IMR-90 (cell line): ENCODE measurements around the gene RDH13. TPM values are rescaled to one million over a fixed set of nuclear protein-coding genes. Genes with fewer than 3 reads are reported as not detected.

ENCODE experiments used
- ATAC-seq: fragments of 200-7000 bp; cut with Tn5 transposase; 2 replicates; pipeline ENCODE4 v1.9.1; 2020; ENCODE audit warnings: low read depth, mild to moderate bottlenecking, moderate library complexity
- BruUV-seq: library from RNA; stranded (reverse); fragments of 400-500 nt; replicated peaks from 2 replicates; lab custom pipeline; 2021; lab: Mats Ljungman, UMichigan
- CTCF ChIA-PET: fragments of 300-600 bp; formaldehyde crosslinking; extraction: SDS; loops from one replicate; lab custom pipeline; 2021; ENCODE audit warnings: antibody characterized with exemption; lab: Yijun Ruan, JAX
- POLR2A ChIA-PET: fragments of 300-600 bp; sonication (Branson Sonifier 250); formaldehyde crosslinking; loops from one replicate; lab custom pipeline; 2022; ENCODE audit warnings: antibody characterized with exemption; ENCODE audit not compliant: unreplicated experiment; lab: Charles Lee
- DNase-seq: peaks from one replicate; pipeline ENCODE4 v3.0.0; 2013
- H2AFZ ChIP-seq: replicated peaks from 2 replicates; pipeline ENCODE3; 2013; ENCODE audit warnings: low read length, mild to moderate bottlenecking; ENCODE audit not compliant: poor library complexity
- H2AK5ac ChIP-seq: 2 replicates; pipeline ENCODE4 v1.6.1; 2013; ENCODE audit warnings: low read depth, low read length, inconsistent platforms
- H2AK9ac ChIP-seq: replicated peaks from 2 replicates; pipeline ENCODE3; 2013; ENCODE audit warnings: mild to moderate bottlenecking, low read depth, low read length, moderate library complexity; ENCODE audit not compliant: poor library complexity
- H2BK120ac ChIP-seq: 2 replicates; pipeline ENCODE4 v1.6.1; 2013; ENCODE audit warnings: low read depth, low read length, inconsistent platforms
- H2BK15ac ChIP-seq: 3 replicates; pipeline ENCODE4 v1.6.1; 2013; ENCODE audit warnings: low read depth, low read length, inconsistent platforms
- H2BK20ac ChIP-seq: 2 replicates; pipeline ENCODE4 v1.6.1; 2013; ENCODE audit warnings: low read depth, mild to moderate bottlenecking, inconsistent platforms, low read length, moderate library complexity
- H2BK5ac ChIP-seq: 2 replicates; pipeline ENCODE4 v1.6.1; 2013; ENCODE audit warnings: mild to moderate bottlenecking, low read depth, low read length, inconsistent platforms; ENCODE audit not compliant: poor library complexity, severe bottlenecking
- H3K14ac ChIP-seq: replicated peaks from 2 replicates; pipeline ENCODE4 v1.6.1; 2013; ENCODE audit warnings: low read depth, low read length, inconsistent platforms
- H3K18ac ChIP-seq: 2 replicates; pipeline ENCODE4 v1.6.1; 2013; ENCODE audit warnings: low read depth, low read length, control low read depth
- H3K23ac ChIP-seq: 2 replicates; pipeline ENCODE4 v1.6.1; 2013; ENCODE audit warnings: low read depth, low read length, inconsistent platforms
- H3K27ac ChIP-seq: 2 replicates; pipeline ENCODE4 v1.5.1; 2013; ENCODE audit warnings: mild to moderate bottlenecking, control low read depth, low read length; ENCODE audit not compliant: insufficient read depth
- H3K27me3 ChIP-seq: 2 replicates; pipeline ENCODE4 v1.6.1; 2013; ENCODE audit warnings: low read length; ENCODE audit not compliant: control insufficient read depth, insufficient read depth
- H3K36me3 ChIP-seq: 2 replicates; pipeline ENCODE4 v1.6.1; 2013; ENCODE audit warnings: low read length, mixed read lengths; ENCODE audit not compliant: control insufficient read depth, insufficient read depth
- H3K4ac ChIP-seq: 2 replicates; pipeline ENCODE4 v1.6.1; 2013; ENCODE audit warnings: low read depth, low read length, inconsistent platforms
- H3K4me1 ChIP-seq: 2 replicates; pipeline ENCODE4 v1.6.1; 2013; ENCODE audit warnings: low read length, mixed read lengths; ENCODE audit not compliant: control insufficient read depth, insufficient read depth
- H3K4me2 ChIP-seq: 2 replicates; pipeline ENCODE4 v1.6.1; 2013; ENCODE audit warnings: low read depth, mild to moderate bottlenecking, control low read depth, low read length, moderate library complexity
- H3K4me3 ChIP-seq: 2 replicates; pipeline ENCODE4 v1.5.1; 2013; ENCODE audit warnings: low read depth, mild to moderate bottlenecking, control low read depth, low read length, moderate library complexity; ENCODE audit not compliant: insufficient read depth
- H3K56ac ChIP-seq: 2 replicates; pipeline ENCODE4 v1.6.1; 2013; ENCODE audit warnings: low read length, inconsistent platforms; ENCODE audit not compliant: insufficient read depth; ENCODE audit errors: extremely low read depth
- H3K79me1 ChIP-seq, 2 experiments: 2 replicates each; pipeline ENCODE4 v1.6.1; 2013; ENCODE audit warnings: low read length in 2 of 2, inconsistent platforms in 1 of 2, low read depth in 1 of 2
- H3K9ac ChIP-seq: 2 replicates; pipeline ENCODE4 v1.6.1; 2013; ENCODE audit warnings: low read depth, low read length, control low read depth
- H3K9me1 ChIP-seq: 2 replicates; pipeline ENCODE4 v1.6.1; 2013; ENCODE audit warnings: low read length, inconsistent platforms; ENCODE audit not compliant: insufficient read depth
- H3K9me3 ChIP-seq: 2 replicates; pipeline ENCODE4 v1.6.1; 2013; ENCODE audit warnings: low read length; ENCODE audit not compliant: control insufficient read depth, insufficient read depth
- H4K20me1 ChIP-seq: 2 replicates; pipeline ENCODE4 v1.6.1; 2013; ENCODE audit warnings: low read length, inconsistent platforms; ENCODE audit not compliant: insufficient read depth
- H4K5ac ChIP-seq: 2 replicates; pipeline ENCODE4 v1.6.1; 2013; ENCODE audit warnings: mild to moderate bottlenecking, low read depth, low read length, control low read depth
- H4K8ac ChIP-seq, 2 experiments: 2 replicates each; pipeline ENCODE4 v1.6.1; 2013; ENCODE audit warnings: low read depth in 2 of 2, low read length in 2 of 2, control low read depth in 1 of 2, inconsistent platforms in 1 of 2
- H4K91ac ChIP-seq: 2 replicates; pipeline ENCODE4 v1.6.1; 2013; ENCODE audit warnings: low read depth, low read length, inconsistent platforms; ENCODE audit not compliant: insufficient read depth
- BHLHE40 ChIP-seq: fragments of 150-350 bp; IDR thresholded peaks from 2 replicates; pipeline ENCODE4 v1.6.1; 2016; ENCODE audit warnings: mild to moderate bottlenecking, low read depth, low read length
- CTCF ChIP-seq: conservative IDR thresholded peaks from 2 replicates; pipeline ENCODE4 v1.5.1; 2012; ENCODE audit warnings: mild to moderate bottlenecking, low read depth, low read length, improper control_type of control experiment
- MAFK ChIP-seq: IDR thresholded peaks from 2 replicates; pipeline ENCODE4 v1.6.1; 2012; ENCODE audit warnings: low read depth, low read length, improper control_type of control experiment
- RFX5 ChIP-seq: IDR thresholded peaks from 2 replicates; pipeline ENCODE4 v1.8.0; 2012; ENCODE audit warnings: low read depth, mild to moderate bottlenecking, low read length, moderate library complexity
- SMC3 ChIP-seq: fragments of 150-350 bp; IDR thresholded peaks from 2 replicates; pipeline ENCODE4 v1.6.1; 2016; ENCODE audit warnings: low read depth, mild to moderate bottlenecking, antibody characterized with exemption, low read length, moderate library complexity
- USF2 ChIP-seq: fragments of 150-350 bp; IDR thresholded peaks from 2 replicates; pipeline ENCODE4 v1.6.1; 2017; ENCODE audit warnings: mild to moderate bottlenecking, antibody characterized with exemption, low read length, low read depth
- WGBS, 2 experiments: methylation state at CpG; one replicate each; pipeline versions ENCODE4 v1.1.5 to v1.1.7; 2013; ENCODE audit warnings: missing lambda C conversion rate in 2 of 2; ENCODE audit not compliant: insufficient read length in 1 of 2; ENCODE audit errors: extremely low coverage in 2 of 2; 5-methylcytosine and 5-hydroxymethylcytosine counted together
- dilution Hi-C: fragments of 300-500 bp; cut with HindIII; formaldehyde crosslinking; loops from one replicate; pipeline ENCODE4 v1.14.3; 2018; ENCODE audit warnings: low sequenced_read_pairs; ENCODE audit not compliant: unreplicated experiment
- in situ Hi-C: fragments of 300-500 bp; cut with MboI; formaldehyde crosslinking; loops from 3 replicates; pipeline ENCODE4 v1.14.3; 2019; ENCODE audit warnings: low sequenced_read_pairs, inconsistent platforms, mixed read lengths
- intact Hi-C: fragments of 100-400 bp; cut with micrococcal nuclease; formaldehyde crosslinking; loops from 2 replicates; pipeline ENCODE4 v1.10.0; 2022
- polyA plus RNA-seq, 3 experiments: library from polyadenylated mRNA; depleted of rRNA; stranded (reverse); fragments of >200 nt; gene quantifications; 2 replicates each; pipeline ENCODE4 v1.2.3, GENCODE V29; 2012; ENCODE audit warnings: low replicate concordance in 1 of 3
- total RNA-seq: library from RNA; depleted of rRNA; stranded (reverse); fragments of >200 nt; gene quantifications from 2 replicates; pipeline ENCODE4 v1.2.3, GENCODE V29; 2012

The RDH13 gene
- total and polyA plus RNA-seq, 2 of the 4 experiments (the other 2 are of a cell fraction) = 7.5 to 7.8 TPM

GRCh38 chr19:55077106-55077505 is 14.2 kb upstream of the RDH13 start:
- H3K9me3 ChIP-seq = peaks cover 4% of the 10 kb centered on the region; the same call in 1 of the 2 replicates
- no peak overlapping the region for H2AFZ ChIP-seq
- no peak overlapping the region for H3K9ac ChIP-seq
- H2BK5ac ChIP-seq = no peak overlapping the region
- H3K4me1 ChIP-seq = peaks cover 10% of the 10 kb centered on the region; the same call in 1 of the 2 replicates
- H3K27me3 ChIP-seq = peaks cover 45% of the 10 kb centered on the region
- no peak overlapping the region for H3K4ac ChIP-seq
- H3K14ac ChIP-seq = no peak overlapping the region
- no peak overlapping the region for H2BK120ac ChIP-seq
- ChIA-PET POLR2A (no interaction called here), CTCF (no interaction called here)
- no peak overlapping the region for H2AK5ac ChIP-seq
- no peak for DNase-seq
- TF ChIP-seq MAFK (no peak), BHLHE40 (no peak), RFX5 (no peak), SMC3 (no peak), CTCF (no peak), USF2 (no peak)
- H3K9me1 ChIP-seq = peaks cover 4% of the 10 kb centered on the region; the same call in 1 of the 2 replicates
- no peak overlapping the region for H2BK15ac ChIP-seq
- H3K36me3 ChIP-seq = no peaks in the 10 kb centered on the region
- no peak overlapping the region for H4K91ac ChIP-seq
- H3K4me3 ChIP-seq = no peak overlapping the region
- no peak overlapping the region for H3K27ac ChIP-seq
- no peak overlapping the region for H3K4me2 ChIP-seq
- H3K23ac ChIP-seq = no peak overlapping the region
- in situ Hi-C loops (no loop called here), intact Hi-C loops (no loop called here), dilution Hi-C loops (no loop called here)
- H3K18ac ChIP-seq = no peak overlapping the region
- ATAC-seq = no peak
- H4K5ac ChIP-seq = no peak overlapping the region
- BruUV-seq = no TSS peak
- no peak overlapping the region for H2BK20ac ChIP-seq
- no peak overlapping the region for H3K56ac ChIP-seq
- no peaks in the 10 kb centered on the region for H4K20me1 ChIP-seq
- no CpG with 5 or more reads among the region's 2 CpGs for WGBS, 2 experiments
- H4K8ac ChIP-seq = no peak overlapping the region
- no peak overlapping the region for H2AK9ac ChIP-seq
- H3K79me1 ChIP-seq = no peaks in the 10 kb centered on the region
